GM18868 (cell line): ENCODE data around the gene GPR132.
"Not testable (repeated sequence)": the region's sequence is repeated elsewhere in the genome, so short reads cannot be mapped to it uniquely, and the experiment has no call there.

Experiments used
- ATAC-seq: cut with Tn5 transposase; IDR thresholded peaks from one replicate; pipeline ENCODE4 v1.9.1; 2021; ENCODE audit warnings: mild to moderate bottlenecking, moderate library complexity; ENCODE audit not compliant: unreplicated experiment

Gene GPR132, protein sequence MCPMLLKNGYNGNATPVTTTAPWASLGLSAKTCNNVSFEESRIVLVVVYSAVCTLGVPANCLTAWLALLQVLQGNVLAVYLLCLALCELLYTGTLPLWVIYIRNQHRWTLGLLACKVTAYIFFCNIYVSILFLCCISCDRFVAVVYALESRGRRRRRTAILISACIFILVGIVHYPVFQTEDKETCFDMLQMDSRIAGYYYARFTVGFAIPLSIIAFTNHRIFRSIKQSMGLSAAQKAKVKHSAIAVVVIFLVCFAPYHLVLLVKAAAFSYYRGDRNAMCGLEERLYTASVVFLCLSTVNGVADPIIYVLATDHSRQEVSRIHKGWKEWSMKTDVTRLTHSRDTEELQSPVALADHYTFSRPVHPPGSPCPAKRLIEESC

DNA sequence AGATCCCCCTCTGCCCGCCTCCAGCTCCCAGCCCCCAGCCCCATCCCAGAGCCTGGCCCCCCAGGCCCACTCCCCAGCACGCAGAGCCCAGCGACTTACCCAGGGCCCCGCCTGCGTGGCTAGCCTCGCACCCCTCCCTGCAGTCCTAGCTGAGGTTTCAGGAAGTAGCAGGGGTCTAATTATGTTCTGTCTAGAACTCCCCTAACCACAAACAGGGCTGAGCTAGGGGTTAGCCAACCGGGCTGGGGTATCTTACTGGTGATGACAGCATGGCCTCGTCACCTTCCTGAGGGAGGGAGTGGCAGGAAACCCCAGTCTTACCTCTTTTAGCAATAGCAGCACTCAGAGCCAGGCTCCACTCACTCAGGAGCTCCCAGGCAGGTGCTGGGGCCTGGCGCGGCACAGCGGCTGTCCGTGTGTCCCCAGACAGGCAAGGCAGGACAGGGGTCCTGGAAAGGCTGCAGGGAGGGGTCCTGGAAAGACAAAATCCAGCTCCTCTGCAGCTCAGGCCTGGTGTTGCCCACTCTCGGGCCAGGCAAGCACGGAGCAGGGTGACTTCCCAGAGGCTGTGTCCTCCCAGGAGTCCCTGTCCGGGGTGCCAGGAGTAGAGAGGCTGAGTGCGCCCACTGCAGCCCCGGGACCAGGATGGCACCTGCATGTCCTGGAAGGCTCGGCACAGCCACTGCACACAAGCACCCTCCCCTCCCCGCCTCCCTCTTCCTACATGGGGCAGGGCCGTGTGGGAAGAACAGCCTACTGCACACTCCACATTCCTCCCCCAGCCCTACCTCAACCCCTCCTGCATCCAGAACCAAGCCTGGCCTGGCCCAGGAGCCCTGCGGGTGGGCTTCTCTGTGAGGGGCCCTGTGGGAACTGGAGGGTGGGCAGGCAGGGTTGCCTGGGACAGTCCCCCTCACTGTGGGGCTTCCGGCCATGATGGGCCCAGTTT lies at the start of gene GPR132:
Gene GPR132, minus strand, starts transcription at position 151 of the 949 bp plus-strand sequence. CDS start 10,010 bp downstream, outside the sequence.
- ATAC-seq: peak; percentile 56

- not testable (repeated sequence) for ATAC-seq
Observed at GRCh38 chr14:105109243-105109642, 44.0 kb upstream of the GPR132 start.

DNA sequence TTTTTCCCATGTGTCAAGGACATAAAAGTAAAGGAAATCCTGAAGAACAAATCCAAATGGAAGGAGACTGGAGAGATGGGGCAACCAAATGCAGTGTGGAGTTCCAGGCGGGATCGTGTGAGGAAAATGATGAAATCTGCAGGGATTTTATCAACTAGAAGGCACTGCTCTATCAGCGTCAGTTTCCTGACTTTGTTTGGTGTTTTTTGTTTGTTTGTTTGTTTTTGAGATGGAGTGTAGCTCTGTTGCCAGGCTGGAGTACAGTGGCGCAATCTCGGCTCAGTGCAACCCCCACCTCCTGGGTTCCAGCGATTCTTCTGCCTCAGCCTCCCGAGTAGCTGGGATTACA lies 43.3 kb upstream of the GPR132 start:
- no peak for ATAC-seq

DNA sequence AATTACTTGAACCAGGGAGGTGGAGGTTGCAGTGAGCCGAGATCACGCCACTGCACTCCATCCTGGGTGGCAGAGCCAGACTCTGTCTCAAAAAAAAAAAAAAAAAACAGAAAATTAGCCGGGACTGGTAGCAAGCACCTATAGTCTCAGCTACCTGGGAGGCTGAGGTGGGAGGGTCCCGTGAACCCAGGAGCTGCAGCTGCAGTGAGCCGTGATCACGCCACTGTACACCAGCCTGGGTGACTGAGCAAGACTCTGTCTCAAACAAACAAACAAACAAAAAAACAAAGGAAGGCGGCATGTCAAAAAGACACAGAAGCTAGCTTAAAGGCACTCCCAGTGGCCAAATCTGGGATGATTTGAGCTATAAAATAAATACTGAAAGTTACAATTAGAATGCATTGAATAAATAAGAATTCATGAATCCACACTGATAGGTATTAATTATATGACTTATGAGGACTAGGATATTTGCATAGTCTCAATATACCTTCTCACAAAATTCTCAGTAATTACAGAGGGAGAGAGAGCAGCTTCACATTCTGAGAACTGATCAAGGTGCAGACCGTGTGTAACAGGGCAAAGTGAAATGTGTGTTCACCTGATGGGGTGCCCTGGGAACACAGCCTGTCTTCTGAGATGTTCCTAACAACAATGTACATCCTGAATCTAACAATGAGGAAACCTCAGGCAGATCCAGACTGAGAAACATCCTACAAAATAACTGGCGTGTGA lies 42.7 kb upstream of the GPR132 start:
- ATAC-seq: no peak

DNA sequence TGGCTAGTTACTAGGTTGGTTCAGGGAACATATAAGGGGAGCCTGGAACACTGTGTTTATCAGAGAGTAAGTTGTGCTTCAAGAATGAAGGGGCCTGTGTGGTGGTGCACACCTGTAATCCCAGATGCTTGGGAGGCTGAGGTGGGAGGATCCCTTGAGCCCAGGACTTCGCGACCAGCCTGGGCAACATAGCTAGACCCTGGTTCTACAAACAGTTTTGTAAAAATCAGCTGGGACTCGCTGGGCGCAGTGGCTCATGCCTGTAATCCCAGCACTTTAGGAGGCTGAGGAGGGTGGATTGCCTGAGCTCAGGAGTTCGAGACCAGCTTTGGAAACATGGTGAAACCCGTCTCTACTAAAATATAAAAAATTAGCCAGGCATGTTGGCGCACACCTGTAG lies 42.1 kb upstream of the GPR132 start:
- no peak for ATAC-seq

- no peak for ATAC-seq
Observed at GRCh38 chr14:105105158-105105557, 39.9 kb upstream of the GPR132 start.

- no peak for ATAC-seq
Observed at GRCh38 chr14:105102893-105103292, 37.7 kb upstream of the GPR132 start.

DNA sequence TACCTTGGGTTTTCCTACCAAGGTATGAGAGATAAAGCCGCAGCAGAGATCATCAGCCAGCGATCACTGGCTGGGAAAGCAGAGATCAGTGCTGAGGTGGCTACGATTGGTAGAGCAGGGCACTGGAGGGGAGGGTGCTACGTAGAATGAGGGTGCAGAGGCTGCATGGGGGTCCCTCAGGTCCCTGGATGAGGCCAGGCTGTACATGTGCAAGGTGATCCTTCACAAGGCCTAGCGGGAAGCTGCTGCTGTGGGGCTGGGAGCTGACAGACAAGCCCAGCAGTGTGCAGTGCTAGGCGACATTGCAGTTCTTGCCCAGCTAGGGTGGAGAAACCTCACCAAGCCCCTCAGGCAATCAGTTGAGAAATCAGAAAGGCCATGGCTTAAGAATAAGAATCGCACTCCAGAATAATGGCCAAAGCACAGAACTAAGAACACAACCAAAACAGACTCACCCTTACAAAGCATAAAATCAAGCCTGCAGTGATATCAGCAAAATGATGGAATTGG lies 37.2 kb upstream of the GPR132 start:
- ATAC-seq: no peak

GRCh38 chr14:105100910-105101309 lies 35.7 kb upstream of the GPR132 start:
- ATAC-seq: no peak

DNA sequence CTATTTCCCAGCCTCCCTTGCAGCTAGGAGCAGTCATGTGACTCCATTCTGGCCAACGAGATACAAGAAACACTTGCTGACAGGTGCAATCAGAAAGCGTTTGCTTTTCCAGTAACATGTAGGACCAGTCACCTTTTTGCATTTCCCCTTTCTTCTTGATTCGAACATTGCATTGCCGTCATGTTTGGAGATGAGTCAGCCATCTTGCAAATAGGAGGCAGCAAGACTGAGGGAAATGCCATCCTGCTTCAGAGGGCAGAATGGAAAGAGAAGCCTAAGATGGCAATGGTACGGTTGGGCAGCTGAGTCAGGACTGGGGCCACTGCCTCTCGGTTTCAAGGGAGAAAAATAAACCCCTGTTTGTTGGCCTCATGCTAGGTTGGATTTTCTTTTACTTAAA lies 34.5 kb upstream of the GPR132 start:
- ATAC-seq: no peak

DNA sequence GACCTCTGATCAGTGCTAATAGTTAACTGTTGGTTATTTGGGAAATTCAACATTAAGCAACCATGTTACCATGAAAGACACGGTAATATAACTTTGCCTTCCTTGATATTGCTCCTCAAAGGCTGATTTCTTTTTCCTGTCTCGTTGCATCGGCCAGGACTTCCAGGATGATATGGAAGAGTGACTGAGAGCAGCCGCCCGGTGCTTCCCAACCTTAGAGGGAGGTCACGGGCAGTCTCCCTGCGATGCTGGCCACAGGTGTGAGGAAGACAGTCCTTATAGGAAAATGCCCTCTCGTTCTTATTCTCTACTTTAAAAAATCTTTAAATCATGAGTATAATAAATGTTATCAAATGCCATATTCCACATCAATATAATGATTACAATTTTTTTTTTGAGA lies 33.1 kb upstream of the GPR132 start:
- no peak for ATAC-seq

DNA sequence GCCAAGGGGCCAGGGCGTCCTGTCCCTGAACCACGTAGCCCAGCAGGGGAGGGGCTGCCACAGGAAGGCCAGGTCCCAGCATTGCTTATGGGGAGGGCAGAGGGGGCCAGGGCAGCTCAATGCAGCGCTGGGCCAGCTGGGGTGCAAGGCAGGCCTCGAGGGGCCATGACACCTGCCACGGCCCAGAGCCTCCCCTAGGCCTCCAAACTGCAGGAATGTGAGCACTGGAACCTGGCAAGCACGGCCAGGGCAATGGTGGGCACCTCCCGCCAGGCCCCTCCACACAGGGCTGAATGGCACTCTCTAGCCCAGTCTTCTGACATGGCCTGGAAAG lies 32.5 kb upstream of the GPR132 start:
- ATAC-seq: no peak

GRCh38 chr14:105096206-105096875 lies 31.1 kb upstream of the GPR132 start:
- no peak for ATAC-seq

GRCh38 chr14:105095236-105095805 lies 30.1 kb upstream of the GPR132 start:
- no peak for ATAC-seq

DNA sequence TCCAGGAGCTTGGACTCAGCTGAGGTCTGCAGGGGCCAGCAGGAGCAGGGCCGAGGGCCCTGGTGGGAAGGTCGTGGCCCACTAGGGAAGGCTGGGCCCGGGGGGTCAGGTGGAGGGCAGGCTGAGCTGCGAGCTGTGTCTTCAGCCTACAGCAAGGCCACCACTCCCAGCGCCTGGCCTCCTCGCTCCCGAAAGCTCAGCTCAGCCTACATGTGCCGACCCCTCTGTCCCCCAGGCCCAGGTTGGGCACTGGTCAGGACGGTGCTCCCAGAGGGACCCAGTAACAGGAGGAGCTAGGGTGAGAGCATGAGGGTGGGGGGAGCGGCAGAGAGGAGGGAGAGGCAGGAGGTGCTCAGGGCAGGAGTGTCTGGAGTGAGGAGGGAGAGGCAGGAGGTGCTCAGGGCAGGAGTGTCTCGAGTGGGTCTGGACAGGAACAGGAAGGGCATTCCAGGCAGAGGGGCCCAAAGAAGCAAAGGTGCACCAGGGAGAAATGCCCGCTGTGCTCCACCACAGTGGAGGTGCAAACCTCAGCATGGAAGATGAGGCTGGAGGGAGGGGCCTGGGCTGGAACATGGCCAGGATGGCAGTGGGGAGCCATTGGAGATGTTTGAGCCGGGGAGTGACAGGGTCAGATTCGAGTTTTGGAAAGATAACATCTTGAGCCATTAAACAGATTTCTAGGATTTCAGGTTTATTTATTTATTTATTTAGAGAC lies 29.1 kb upstream of the GPR132 start:
- ATAC-seq: no peak

DNA sequence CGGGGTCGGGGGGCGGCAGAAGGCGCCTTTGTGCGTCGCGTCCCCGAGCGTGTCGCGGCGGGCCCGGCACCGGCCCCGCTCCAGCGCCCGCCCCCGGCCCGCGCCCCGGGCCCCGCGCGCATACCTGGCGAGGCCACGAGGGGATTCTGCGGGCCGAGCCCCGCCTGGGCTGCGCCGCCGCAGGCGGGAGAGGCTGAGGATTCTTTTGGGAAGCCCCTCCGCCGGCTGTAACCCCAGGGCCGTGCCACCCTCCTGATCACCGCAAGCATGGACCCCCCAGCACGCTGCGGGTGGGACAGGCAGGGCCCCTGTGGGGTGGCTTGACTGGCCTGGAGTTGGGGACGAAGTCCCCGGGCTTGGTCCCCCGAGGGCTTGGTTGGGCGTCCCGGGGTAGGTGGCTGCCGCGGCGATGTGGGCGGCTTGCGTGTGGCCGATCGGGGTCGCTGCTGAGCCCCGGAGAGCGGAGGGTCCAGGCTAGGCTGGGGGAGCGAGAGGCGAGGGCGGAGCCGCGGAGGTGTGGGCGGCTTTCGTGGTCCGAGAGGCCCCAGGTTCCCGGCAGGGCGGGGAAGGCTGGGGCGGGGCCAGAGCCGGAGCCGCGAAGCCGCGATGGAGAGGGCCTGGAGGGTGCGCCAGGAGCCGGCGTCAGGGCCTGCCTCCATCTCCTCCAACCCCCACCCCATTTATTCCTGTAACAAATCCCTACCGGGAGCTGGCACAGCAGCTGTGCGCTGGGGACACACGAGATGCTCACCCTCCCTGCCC lies 28.4 kb upstream of the GPR132 start:
- peak; percentile 71 for ATAC-seq

DNA sequence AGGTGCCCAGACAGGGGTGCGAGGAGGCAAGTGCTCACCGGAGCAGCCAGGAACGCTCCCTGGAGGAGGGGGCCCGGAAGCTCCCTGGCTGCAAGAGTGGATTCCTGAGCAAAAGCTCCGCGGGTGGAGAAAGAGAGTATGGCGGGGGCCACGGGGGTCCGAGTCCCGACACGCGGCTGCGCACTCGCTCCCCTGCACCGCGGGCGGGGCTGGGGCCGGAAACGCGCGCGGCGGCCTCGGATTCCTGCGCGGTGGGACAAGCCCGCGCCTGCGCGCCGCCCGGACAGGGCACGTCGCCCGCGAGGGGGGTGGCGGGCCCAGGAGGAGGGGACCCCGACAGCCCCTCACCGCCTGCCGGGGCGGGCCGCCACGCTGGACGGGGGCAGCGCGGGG lies 27.8 kb upstream of the GPR132 start:
- peak; percentile 27 for ATAC-seq

- ATAC-seq: no peak
Observed at GRCh38 chr14:105092171-105093037, 27.2 kb upstream of the GPR132 start.
